ENCODE results near the gene SH2D5.

SH2D5 gene

DNA sequence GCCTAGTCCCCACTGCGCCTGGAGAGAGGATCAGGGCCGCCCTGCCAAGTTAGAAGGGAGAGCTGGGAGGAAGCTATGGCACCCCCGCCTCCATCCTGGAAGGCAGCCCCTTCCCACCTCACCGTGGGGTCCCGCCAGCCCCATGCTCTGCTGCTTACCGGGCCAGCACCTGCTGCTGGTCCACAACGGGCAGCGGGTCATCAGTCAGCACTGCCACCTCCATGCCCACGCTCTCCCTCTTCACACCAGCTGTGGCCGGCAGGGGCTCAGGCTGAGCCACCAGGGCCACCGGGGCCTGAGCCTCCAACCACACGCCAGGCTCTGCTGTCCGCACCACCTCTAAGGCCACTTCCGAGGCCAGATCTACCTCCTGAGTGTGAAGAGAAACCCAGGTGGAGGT lies 47.9 kb downstream of the SH2D5 start:
- TF ChIP-seq TOX (CRISPR knock-in tag; IDR thresholded peaks at IDR 0.05; ENCODE audit: borderline replicate concordance) (no peak), ZFP30 (CRISPR knock-in tag; IDR thresholded peaks at IDR 0.05) (no peak), GLIS3 (CRISPR knock-in tag; IDR thresholded peaks at IDR 0.05) (no peak), POU6F1 (CRISPR knock-in tag; IDR thresholded peaks at IDR 0.05; ENCODE audit: borderline replicate concordance, low read depth) (no peak)
- TF ChIP-seq, protein P1, sequence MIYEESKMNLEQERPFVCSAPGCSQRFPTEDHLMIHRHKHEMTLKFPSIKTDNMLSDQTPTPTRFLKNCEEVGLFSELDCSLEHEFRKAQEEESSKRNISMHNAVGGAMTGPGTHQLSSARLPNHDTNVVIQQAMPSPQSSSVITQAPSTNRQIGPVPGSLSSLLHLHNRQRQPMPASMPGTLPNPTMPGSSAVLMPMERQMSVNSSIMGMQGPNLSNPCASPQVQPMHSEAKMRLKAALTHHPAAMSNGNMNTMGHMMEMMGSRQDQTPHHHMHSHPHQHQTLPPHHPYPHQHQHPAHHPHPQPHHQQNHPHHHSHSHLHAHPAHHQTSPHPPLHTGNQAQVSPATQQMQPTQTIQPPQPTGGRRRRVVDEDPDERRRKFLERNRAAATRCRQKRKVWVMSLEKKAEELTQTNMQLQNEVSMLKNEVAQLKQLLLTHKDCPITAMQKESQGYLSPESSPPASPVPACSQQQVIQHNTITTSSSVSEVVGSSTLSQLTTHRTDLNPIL (CRISPR knock-in tag; IDR thresholded peaks at IDR 0.05; ENCODE audit: low read depth) = no peak
- TF ChIP-seq, protein P2, sequence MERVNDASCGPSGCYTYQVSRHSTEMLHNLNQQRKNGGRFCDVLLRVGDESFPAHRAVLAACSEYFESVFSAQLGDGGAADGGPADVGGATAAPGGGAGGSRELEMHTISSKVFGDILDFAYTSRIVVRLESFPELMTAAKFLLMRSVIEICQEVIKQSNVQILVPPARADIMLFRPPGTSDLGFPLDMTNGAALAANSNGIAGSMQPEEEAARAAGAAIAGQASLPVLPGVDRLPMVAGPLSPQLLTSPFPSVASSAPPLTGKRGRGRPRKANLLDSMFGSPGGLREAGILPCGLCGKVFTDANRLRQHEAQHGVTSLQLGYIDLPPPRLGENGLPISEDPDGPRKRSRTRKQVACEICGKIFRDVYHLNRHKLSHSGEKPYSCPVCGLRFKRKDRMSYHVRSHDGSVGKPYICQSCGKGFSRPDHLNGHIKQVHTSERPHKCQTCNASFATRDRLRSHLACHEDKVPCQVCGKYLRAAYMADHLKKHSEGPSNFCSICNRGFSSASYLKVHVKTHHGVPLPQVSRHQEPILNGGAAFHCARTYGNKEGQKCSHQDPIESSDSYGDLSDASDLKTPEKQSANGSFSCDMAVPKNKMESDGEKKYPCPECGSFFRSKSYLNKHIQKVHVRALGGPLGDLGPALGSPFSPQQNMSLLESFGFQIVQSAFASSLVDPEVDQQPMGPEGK (CRISPR knock-in tag; IDR thresholded peaks at IDR 0.05; ENCODE audit: borderline replicate concordance) = no peak
- no peak for ATAC-seq

- no peak for ATAC-seq
- TF ChIP-seq, protein P3, sequence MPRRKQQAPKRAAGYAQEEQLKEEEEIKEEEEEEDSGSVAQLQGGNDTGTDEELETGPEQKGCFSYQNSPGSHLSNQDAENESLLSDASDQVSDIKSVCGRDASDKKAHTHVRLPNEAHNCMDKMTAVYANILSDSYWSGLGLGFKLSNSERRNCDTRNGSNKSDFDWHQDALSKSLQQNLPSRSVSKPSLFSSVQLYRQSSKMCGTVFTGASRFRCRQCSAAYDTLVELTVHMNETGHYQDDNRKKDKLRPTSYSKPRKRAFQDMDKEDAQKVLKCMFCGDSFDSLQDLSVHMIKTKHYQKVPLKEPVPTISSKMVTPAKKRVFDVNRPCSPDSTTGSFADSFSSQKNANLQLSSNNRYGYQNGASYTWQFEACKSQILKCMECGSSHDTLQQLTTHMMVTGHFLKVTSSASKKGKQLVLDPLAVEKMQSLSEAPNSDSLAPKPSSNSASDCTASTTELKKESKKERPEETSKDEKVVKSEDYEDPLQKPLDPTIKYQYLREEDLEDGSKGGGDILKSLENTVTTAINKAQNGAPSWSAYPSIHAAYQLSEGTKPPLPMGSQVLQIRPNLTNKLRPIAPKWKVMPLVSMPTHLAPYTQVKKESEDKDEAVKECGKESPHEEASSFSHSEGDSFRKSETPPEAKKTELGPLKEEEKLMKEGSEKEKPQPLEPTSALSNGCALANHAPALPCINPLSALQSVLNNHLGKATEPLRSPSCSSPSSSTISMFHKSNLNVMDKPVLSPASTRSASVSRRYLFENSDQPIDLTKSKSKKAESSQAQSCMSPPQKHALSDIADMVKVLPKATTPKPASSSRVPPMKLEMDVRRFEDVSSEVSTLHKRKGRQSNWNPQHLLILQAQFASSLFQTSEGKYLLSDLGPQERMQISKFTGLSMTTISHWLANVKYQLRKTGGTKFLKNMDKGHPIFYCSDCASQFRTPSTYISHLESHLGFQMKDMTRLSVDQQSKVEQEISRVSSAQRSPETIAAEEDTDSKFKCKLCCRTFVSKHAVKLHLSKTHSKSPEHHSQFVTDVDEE (CRISPR knock-in tag; IDR thresholded peaks at IDR 0.05) = no peak
- no peak for TF ChIP-seq POU6F1 (CRISPR knock-in tag; IDR thresholded peaks at IDR 0.05; ENCODE audit: borderline replicate concordance, low read depth)
- TF ChIP-seq GLIS3 (CRISPR knock-in tag; IDR thresholded peaks at IDR 0.05) = no peak
- TF ChIP-seq ZFP3 (CRISPR knock-in tag; IDR thresholded peaks at IDR 0.05) = no peak
- TF ChIP-seq ISL1 (CRISPR knock-in tag; IDR thresholded peaks at IDR 0.05) = no peak
- TF ChIP-seq BACH2 (CRISPR knock-in tag; IDR thresholded peaks at IDR 0.05; ENCODE audit: borderline replicate concordance) = no peak
- no peak for TF ChIP-seq ZNF565 (CRISPR knock-in tag; conservative IDR thresholded peaks at IDR 0.05; ENCODE audit: low read depth)
- TF ChIP-seq PPARA (CRISPR knock-in tag; IDR thresholded peaks at IDR 0.05; ENCODE audit: borderline replicate concordance) = no peak
- no peak for TF ChIP-seq ZC3H10 (CRISPR knock-in tag; IDR thresholded peaks at IDR 0.05)
- TF ChIP-seq TOX (CRISPR knock-in tag; IDR thresholded peaks at IDR 0.05; ENCODE audit: borderline replicate concordance) = no peak
- TF ChIP-seq, protein P1 (CRISPR knock-in tag; IDR thresholded peaks at IDR 0.05; ENCODE audit: low read depth) = no peak
- TF ChIP-seq RARB (CRISPR knock-in tag; IDR thresholded peaks at IDR 0.05) = no peak
- no peak for TF ChIP-seq OSR1 (CRISPR knock-in tag; IDR thresholded peaks at IDR 0.05)
- TF ChIP-seq ZNF8 (CRISPR knock-in tag; IDR thresholded peaks at IDR 0.05) = no peak
- no peak for TF ChIP-seq CSDC2 (CRISPR knock-in tag; IDR thresholded peaks at IDR 0.05)
- TF ChIP-seq ZFP30 (CRISPR knock-in tag; IDR thresholded peaks at IDR 0.05) = no peak
- TF ChIP-seq, protein P2 (CRISPR knock-in tag; IDR thresholded peaks at IDR 0.05; ENCODE audit: borderline replicate concordance) = no peak
- TF ChIP-seq ARNTL (CRISPR knock-in tag; IDR thresholded peaks at IDR 0.05; ENCODE audit: borderline replicate concordance, low read depth) = no peak
- no peak for TF ChIP-seq ESRRG (CRISPR knock-in tag; IDR thresholded peaks at IDR 0.05)
- no peak for TF ChIP-seq TCF4 (CRISPR knock-in tag; IDR thresholded peaks at IDR 0.05; ENCODE audit: borderline replicate concordance)
Observed at GRCh38 chr1:20684050-20684620, 48.4 kb downstream of the SH2D5 start.
